Measurements from ENCODE around the gene ZNF784.

The ZNF784 gene, protein sequence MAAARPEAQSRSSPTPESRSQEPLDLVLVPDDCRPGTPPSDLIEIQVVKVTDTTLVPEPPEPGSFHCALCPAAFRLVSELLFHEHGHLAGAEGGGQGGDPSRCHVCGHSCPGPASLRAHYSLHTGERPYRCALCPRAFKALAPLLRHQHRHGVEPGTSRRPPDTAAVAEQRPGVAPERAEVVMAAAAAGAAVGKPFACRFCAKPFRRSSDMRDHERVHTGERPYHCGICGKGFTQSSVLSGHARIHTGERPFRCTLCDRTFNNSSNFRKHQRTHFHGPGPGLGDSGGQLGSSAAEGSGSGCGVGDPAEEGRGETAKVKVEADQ

DNA sequence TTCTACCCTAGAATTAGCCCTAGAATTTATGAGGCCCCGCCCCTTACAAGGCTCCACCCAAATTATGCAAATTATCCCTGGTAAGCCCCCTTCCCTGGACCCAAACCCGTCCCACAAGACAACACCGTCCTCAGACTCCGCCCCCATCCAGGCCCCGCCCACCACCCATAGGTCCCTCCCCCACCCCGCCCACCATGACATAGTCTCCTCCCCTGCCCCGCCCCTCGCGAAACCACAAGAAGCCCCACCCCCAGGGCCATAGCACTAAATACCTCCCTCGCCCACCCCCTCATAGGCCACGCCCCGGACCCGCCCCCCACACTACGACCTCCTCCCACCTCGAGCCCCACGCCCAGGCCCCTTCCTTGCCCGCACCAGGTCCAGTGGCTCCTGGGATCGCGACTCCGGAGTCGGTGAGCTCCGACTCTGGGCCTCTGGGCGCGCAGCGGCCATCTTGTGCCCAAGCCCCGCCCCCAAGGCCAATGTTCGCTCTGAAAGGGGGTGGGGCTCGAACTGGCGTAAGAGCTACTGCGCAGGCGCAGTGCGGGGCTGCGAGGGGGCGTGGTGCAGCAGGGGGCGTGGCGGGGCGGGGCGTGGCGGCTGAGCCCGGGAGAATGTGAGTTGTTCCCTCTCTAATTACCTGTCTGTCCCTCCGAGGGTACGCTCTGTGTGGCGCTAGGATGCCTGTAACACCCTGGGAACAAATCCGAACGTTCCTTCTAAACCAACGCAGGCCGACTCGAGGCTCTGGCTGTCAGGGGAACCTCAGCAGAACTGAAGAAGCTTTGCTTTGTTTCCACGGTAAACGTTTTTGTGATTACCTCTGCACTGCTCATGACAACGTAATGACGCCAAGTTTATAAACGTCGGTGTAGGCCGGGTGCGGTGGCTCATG, at the start of gene ZNF784:
ZNF784 (minus strand) TSS at position 458 of the 895 bp plus-strand sequence; CDS start at position 453, 5 bp downstream.
- DNase-seq (ENCODE audit: low read depth in 1 of 2, low spot score in 1 of 2): peak; percentile 87 to 90

DNA sequence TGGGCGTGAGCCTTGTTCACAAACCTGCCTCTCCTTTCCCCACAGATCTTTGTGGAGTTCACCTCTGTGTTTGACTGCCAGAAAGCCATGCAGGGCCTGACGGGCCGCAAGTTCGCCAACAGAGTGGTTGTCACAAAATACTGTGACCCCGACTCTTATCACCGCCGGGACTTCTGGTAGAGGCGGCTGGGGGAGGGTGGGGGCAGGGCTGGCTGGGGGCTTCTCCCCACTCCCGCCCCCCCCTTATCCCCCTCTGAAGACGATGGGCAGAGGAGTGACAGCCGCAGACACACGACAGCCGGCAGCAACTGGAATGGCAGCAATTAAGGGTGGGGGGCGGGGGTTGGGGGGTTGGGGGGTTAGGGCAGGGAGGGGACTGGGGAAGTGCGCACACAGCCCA, 49.5 kb upstream of the ZNF784 start:
- DNase-seq (ENCODE audit: low read depth in 1 of 2, low spot score in 1 of 2): no peak

DNA sequence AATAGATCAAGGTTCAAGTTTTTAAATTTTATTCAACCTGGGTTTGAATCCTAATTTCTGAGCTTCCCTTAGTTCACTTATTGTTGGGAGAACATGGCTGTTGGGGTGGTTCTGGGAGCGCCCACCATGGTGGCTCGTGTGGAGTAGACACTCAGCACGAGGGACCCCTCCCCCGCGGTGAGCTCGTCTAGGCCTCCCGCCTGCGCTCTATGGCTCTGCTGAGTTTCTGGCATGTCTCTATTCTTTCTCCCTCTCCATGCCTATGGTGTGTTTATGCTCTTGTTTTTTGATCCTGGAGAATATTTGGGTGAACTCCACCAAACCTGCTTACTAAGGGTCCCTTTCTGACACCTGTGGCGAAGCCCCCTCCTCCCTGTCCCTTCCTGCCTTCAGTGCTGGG, 49.1 kb upstream of the ZNF784 start:
- DNase-seq (ENCODE audit: low read depth in 1 of 2, low spot score in 1 of 2): no peak

DNA sequence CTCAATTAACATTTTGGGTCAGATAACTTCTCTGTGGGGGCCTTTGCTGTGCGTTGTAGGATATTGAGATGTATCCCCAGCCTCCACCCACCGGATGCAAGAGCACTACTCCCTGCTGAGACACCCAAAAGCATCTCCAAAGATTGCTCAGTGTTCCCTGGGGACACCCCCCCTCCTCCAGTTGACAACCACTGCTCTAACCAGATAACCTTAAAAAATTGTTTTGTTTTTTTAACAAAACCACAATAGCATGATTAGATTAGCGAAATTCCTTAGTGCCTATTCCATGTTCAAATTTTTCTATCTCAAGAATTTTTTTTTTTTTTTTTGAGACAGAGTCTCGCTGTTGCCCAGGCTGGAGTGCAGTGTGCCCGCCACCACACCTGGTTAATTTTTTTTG, 48.1 kb upstream of the ZNF784 start:
- no peak for DNase-seq (ENCODE audit: low read depth in 1 of 2, low spot score in 1 of 2)

DNA sequence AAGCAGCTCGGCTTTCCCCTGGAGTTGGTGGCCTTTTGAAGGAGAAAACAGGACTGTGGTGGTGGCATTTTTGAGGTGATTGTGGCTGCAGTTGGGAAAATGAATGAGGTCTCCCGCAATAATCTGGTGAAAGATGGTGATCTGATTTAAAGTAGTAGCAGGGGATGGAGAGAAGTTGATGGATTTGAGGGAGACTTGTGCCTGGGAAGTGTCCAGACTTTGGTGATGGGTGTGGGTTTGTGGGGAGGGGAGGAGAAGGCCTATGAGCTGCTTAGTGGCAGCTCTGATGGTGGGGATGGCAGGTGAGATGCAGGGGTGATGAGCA, 46.6 kb upstream of the ZNF784 start:
- no peak for DNase-seq (ENCODE audit: low read depth in 1 of 2, low spot score in 1 of 2)

DNA sequence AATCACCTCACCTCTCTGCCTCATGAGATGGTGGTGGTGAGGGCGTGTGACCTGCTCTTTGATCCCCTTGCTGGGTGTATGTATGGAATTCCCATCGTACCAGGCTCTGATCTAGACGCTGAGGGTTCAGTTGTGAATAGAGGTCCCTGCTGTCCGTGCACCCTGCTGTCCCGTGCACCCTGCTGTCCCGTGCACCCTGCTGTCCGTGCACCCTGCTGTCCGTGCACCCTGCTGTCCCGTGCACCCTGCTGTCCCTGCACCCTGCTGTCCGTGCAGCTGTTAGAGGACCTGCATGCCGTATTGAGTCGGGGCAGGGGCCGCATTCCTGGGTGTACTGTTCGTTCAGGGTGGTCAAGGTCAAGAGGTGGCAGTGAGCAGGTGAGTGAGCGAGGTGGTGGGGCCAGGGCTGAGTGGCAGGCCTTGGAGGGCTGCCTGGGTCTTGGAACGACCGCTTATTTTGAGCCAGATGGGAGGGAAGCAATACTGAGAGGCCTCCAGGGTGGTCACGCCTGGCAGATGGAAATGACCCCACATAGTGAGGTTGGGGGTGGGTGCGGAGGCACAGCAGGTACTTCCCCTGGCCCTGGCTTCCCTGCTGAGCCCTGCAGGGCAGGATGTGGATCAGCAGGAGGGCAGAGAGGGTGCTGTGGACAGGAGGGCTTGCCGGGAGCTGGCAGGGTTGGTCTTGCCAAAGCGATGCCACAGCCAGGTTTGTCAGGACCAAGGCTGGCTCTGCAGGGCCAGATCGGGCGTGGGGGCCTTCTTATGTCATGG, 46.1 kb upstream of the ZNF784 start:
- DNase-seq (ENCODE audit: low read depth in 1 of 2, low spot score in 1 of 2): no peak

DNA sequence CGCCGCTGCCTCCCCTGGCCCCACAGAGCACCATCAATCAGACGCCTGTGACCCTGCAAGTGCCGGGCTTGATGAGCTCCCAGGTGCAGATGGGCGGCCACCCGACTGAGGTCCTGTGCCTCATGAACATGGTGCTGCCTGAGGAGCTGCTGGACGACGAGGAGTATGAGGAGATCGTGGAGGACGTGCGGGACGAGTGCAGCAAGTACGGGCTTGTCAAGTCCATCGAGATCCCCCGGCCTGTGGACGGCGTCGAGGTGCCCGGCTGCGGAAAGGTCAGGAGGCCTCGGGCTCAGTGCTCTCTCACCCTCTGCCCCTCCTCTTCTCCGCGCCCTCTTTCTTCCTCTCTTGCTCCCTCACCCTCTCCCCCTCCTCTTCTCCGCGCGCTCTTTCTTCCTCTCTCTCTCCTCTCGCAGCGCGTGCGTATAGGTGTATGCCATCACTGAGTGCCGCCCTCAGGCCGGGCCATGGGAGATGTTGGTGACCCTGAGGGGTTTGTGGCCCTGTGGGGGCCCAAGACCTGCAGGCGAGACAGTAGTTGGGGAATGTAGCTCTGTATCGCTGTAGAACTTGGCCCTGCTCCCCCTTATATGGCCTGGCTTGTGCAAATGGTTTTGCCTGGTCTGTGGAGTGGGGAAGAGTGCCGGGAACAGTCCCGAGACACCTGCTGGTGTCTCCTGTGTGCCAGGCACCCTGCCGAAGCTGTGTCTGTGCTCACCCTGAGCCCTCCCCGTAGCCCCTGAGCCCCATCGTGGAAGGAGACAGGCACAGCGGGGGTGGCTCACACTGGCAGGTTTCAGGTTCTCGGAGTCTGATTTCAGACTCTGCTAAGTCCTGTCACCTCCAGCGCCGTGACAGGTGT, 45.3 kb upstream of the ZNF784 start:
- no peak for DNase-seq (ENCODE audit: low read depth in 1 of 2, low spot score in 1 of 2)

DNA sequence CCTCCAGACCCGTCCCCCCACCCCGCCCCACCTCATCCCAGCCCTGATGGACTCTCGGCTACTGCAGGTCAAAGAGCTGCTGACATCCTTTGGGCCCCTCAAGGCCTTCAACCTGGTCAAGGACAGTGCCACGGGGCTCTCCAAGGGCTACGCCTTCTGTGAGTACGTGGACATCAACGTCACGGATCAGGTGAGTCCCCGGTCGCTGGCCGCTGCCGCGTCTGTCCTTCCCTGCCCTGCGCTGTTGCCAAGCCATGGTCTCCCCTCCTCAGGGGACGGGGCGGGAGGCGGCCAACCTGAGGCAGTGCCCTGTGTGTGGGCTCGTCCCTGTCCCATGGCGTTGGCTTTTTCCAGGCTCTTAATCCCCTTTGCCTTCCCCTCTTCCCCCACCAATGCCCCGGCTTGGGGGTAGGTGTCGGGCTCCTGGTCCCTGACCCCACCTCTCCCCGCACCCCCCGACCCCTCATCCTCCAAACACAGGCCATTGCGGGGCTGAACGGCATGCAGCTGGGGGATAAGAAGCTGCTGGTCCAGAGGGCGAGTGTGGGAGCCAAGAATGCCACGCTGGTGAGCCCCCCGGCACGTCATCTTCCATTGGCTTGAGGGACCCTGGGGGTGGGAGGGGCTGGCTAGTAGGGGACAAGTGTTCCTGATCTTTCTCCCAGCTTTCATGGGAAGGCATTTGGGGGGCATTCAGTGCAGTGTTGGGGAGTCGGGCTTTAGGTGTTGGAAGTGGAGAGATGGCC, 44.4 kb upstream of the ZNF784 start:
- DNase-seq (ENCODE audit: low read depth in 1 of 2, low spot score in 1 of 2): no peak

DNA sequence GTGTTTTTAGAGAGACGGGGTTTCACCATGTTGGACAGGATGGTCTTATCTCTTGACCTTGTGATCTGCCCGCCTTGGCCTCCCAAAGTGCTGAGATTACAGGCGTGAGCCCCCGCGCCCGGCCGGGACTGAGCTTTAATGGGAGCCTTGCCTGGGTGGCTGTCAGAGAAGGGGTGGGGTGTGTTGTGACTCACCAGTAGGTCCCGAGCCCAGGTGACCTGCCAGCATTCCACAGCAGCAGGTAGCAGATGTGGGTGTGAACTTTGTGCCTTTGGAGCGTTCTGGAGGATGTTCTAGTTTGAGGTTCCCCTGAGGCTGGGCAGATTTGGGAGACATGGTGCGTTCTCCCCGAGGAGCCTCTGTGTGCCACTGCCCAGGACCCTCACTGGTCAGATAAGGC, 43.6 kb upstream of the ZNF784 start:
- no peak for DNase-seq (ENCODE audit: low read depth in 1 of 2, low spot score in 1 of 2)

DNA sequence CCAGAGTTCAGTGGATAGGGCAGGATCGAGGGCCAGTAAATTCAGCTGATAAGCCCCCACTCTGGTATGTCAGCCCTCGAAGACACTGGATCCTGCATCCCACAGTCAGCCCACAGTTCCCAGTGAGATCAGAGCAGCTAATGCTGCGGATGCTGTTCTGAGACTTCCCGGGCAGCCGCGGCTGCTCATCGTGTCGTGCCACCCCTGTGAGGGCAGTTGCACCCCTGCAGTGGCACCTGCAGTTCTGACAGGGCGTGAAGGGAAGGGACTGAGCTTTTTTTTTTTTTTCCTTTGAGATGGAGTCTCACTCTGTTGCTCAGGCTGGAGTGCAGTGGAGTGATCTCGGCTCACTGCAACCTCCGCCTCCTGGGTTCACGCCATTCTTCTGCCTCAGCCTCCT, 43.1 kb upstream of the ZNF784 start:
- DNase-seq (ENCODE audit: low read depth in 1 of 2, low spot score in 1 of 2): no peak

DNA sequence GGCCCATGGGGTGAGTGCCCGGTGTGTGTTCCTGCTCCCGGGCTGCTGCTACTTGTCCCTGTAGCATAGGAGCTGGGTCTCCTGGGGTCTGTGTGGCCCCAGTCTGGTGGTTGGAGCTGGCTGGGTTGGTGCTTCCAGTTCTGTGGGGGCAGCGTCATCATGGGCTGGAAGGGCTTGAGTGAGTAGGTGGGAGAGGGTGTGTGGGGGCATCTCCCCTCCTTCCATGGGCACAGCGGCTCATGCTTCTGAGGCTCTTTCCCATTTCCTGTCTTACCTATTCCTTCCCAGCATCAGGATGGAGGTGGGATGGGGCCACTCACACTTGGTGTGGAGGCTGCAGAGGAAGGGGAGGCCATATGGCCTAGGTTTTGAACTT, 42.6 kb upstream of the ZNF784 start:
- DNase-seq (ENCODE audit: low read depth in 1 of 2, low spot score in 1 of 2): no peak

DNA sequence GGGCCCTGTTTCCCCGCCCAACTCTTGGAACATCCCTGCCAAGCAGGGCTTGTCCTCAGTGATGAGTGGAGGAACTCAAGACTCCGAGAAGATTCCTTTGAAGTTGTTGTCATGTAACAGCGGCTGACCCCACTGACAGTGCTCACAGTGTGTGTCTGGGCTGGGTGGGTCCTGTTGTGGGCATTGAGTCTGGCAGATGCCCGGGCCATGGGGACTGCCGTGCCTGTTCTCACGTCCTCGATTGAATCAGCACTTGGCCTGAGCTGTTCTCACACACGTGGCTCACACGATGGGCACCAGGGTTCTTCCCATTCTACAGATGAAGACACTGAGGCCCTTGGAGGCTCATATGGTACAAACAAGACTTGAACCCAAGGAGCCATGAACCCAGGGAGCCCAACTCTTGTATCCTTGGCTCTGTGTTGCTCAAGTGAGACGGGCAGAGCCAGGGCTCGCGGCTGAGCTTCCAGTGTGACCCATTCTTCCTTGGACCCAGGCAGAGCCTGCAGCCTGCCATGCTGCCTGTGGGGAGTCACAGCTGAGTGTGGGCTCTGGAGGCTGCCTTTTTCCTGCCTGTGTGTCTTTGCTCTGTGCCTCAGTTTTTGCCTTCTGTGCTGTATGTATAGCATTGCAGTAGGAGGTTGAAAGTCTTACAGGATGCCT, 42.1 kb upstream of the ZNF784 start:
- DNase-seq (ENCODE audit: low read depth in 1 of 2, low spot score in 1 of 2): no peak

DNA sequence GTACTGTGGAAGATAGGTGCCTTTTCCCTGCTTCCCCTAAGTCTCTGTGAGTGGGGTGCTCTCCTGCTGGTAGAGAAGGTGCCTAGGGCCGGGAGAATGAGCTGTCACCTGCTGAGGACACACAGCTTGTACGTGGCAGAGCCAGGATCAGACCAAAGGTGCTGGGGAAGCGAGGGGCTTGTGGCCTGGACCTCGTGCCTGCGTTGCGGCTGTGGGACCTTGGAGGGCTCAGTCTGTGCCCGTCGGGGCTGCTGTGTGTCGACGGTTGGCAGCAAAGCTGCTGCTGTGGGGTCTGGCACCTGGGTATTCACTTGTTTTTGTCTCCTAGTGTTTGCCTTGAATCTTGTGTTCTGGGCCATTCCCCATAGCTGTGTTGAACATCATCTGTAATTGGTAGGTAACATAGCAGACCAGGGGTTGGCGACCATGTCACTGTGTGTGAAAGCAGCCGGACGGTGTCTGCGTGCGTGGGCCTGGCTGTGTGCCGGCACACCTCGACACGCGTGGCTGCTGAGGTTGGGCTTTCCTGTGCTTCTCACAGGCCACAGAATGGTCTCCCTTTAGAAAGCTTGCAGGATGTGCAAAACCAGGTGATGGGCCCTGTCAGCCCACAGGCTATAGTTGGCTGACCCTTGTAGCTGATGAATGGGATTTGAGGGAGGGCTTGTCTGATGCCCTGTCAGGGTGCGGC, 39.6 kb upstream of the ZNF784 start:
- DNase-seq (ENCODE audit: low read depth in 1 of 2, low spot score in 1 of 2): no peak

DNA sequence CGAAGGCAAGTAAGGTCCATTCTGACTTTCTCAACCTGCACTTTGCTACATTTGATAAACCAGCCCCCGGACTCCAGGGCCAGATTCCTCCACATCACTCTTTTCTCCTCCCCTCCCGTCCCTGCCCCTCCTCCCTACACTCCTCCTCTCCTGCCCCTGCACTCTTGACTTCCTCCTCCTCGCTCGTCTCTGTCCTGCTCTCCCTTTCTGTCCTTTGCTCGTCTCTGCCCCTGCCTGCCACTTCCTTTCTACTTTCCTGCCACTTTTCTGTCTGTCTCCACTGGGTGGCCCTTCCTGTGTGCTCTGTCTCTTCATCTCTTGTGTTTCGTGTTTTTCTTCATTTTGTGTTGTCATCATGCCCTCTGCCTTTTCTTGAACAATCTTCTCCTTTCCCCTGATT, 37.5 kb upstream of the ZNF784 start:
- DNase-seq (ENCODE audit: low read depth in 1 of 2, low spot score in 1 of 2): no peak

DNA sequence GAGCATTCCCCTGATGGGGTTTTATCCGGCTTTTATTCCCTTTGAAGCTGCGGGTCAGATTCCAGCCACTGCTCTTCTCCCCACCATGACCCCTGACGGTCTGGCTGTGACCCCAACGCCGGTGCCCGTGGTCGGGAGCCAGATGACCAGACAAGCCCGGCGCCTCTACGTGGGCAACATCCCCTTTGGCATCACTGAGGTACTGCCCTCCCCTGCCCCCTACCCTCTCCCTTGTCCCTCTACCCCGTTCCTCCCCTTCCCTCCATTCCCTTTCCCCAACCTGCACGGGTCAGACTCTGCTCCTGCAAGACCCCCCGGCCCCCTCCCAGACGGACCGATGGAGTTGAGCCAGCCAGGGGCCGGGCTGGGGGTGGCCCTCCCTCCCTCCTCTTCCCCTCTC, 36.6 kb upstream of the ZNF784 start:
- no peak for DNase-seq (ENCODE audit: low read depth in 1 of 2, low spot score in 1 of 2)

DNA sequence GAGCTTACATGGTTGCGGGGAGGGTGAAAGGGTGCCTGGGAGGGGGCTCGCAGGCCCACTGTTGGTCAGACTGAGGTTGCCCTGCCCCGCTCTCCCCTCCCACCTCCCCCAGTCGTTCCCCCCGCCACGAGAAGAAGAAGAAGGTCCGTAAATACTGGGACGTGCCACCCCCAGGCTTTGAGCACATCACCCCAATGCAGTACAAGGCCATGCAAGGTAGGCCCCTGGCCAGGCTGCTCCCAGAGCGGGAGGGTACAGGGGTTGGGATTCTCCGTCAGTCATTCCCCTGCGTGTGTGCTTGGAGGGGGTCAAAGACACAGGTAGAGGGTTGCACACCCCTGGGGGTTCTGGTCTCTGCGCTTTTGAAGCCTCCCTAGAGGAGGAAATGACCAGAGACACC, 36.0 kb upstream of the ZNF784 start:
- no peak for DNase-seq (ENCODE audit: low read depth in 1 of 2, low spot score in 1 of 2)

DNA sequence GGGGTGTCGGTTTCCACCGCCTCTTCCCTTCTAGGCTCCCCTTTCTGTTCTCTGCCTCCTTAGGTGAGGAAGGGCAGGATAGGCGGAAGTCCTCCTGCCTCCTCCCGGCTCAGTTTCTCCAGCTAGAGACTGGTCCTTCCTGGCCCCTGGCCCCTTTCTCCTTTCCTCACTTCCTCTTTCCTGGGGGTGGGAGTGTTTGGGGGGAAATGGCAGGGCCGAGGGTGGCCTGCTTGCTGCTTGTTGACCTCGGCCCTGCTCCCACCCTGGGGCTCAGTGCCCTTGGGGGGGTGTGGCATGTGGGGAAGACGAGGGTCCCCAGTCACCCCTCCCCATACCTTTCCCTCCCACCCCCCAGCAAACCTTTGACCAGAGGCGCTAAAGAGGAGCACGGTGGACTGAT, 35.5 kb upstream of the ZNF784 start:
- DNase-seq (ENCODE audit: low read depth in 1 of 2, low spot score in 1 of 2): no peak

DNA sequence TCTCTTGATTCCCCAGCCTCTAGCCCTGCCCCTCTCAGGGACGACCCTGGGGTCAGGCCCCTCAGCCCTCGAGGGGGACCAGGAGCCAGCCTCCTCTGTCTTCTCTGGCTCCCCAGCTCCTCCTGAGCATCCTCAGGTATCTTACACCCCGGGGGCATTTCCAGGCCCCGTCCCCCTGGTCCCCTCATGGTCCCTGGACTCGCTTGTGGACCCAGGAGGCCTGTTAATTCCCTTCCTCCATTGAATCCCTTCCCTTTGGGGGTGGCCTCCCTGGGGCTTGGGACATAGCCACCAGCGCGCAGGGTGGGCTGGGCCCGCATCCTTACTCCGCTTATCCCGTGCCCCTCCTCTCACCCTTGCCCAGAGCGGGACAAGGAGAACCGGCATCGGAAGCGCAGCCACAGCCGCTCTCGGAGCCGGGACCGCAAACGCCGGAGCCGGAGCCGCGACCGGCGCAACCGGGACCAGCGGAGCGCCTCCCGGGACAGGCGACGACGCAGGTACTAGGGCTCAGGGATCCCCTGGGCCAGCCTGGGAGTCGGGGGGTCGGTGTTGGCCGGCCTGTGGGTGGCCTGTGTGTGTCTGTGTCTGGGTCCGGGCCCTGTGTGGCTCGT, 34.6 kb upstream of the ZNF784 start:
- no peak for DNase-seq (ENCODE audit: low read depth in 1 of 2, low spot score in 1 of 2)
